ENCODE data around the gene TMEM132D. TPM values are rescaled to one million over a fixed set of nuclear protein-coding genes. Genes with fewer than 3 reads are reported as not detected.

Gene TMEM132D
- total RNA-seq, 1 experiment from 2014 or later, result not detected

GRCh38 chr12:129150721-129151120 is 753.1 kb downstream of the TMEM132D start:
- no peak for DNase-seq (ENCODE audit: extremely low read depth, low read depth)

GRCh38 chr12:129145381-129145780 is 758.4 kb downstream of the TMEM132D start:
- DNase-seq (ENCODE audit: extremely low read depth, low read depth), result no peak

- no peak for DNase-seq (ENCODE audit: extremely low read depth, low read depth)
These were observed 765.0 kb downstream of the TMEM132D start for GRCh38 chr12:129138776-129139175.

- no peak for DNase-seq (ENCODE audit: extremely low read depth, low read depth)
These were observed 767.0 kb downstream of the TMEM132D start for GRCh38 chr12:129136694-129137325.

GRCh38 chr12:129127771-129128170 is 776.1 kb downstream of the TMEM132D start:
- DNase-seq (ENCODE audit: extremely low read depth, low read depth), result no peak

GRCh38 chr12:129127211-129127610 is 776.6 kb downstream of the TMEM132D start:
- DNase-seq (ENCODE audit: extremely low read depth, low read depth), result no peak

- no peak for DNase-seq (ENCODE audit: extremely low read depth, low read depth)
These were observed 784.3 kb downstream of the TMEM132D start for GRCh38 chr12:129119537-129119936.

GRCh38 chr12:129115558-129115957 is 788.3 kb downstream of the TMEM132D start:
- DNase-seq (ENCODE audit: extremely low read depth, low read depth), result no peak

GRCh38 chr12:129110575-129110974 is 793.2 kb downstream of the TMEM132D start:
- DNase-seq (ENCODE audit: extremely low read depth, low read depth), result no peak

GRCh38 chr12:129109174-129110001 is 794.4 kb downstream of the TMEM132D start:
- no peak for DNase-seq (ENCODE audit: extremely low read depth, low read depth)

- DNase-seq (ENCODE audit: extremely low read depth, low read depth), result no peak
These were observed 797.1 kb downstream of the TMEM132D start for GRCh38 chr12:129106772-129107171.

- no peak for DNase-seq (ENCODE audit: extremely low read depth, low read depth)
These were observed 800.6 kb downstream of the TMEM132D start for GRCh38 chr12:129103231-129103630.

- no peak for DNase-seq (ENCODE audit: extremely low read depth, low read depth)
These were observed 801.6 kb downstream of the TMEM132D start for GRCh38 chr12:129102233-129102632.

- DNase-seq (ENCODE audit: extremely low read depth, low read depth), result no peak
These were observed 802.0 kb downstream of the TMEM132D start for GRCh38 chr12:129101816-129102215.

- no peak for DNase-seq (ENCODE audit: extremely low read depth, low read depth)
These were observed 802.4 kb downstream of the TMEM132D start for GRCh38 chr12:129101404-129101803.

GRCh38 chr12:129097451-129097850 is 806.4 kb downstream of the TMEM132D start:
- no peak for DNase-seq (ENCODE audit: extremely low read depth, low read depth)

- DNase-seq (ENCODE audit: extremely low read depth, low read depth), result no peak
These were observed 806.9 kb downstream of the TMEM132D start for GRCh38 chr12:129096968-129097367.

GRCh38 chr12:129096184-129096583 is 807.6 kb downstream of the TMEM132D start:
- no peak for DNase-seq (ENCODE audit: extremely low read depth, low read depth)

GRCh38 chr12:129089576-129089975 is 814.2 kb downstream of the TMEM132D start:
- DNase-seq (ENCODE audit: extremely low read depth, low read depth), result no peak

GRCh38 chr12:129084875-129085826 is 818.7 kb downstream of the TMEM132D start:
- no peak for DNase-seq (ENCODE audit: extremely low read depth, low read depth)

Measured in NCI-H460 (cell line).